GM03348 (cell line): ENCODE data around the gene METTL2B.
A peak's percentile ranks its signal among the peaks of the same experiment; 100 is the strongest.
"Not testable (repeated sequence)": the region's sequence is repeated elsewhere in the genome, so short reads cannot be mapped to it uniquely, and the experiment has no call there.

Experiments
- DNase-seq: peaks from one replicate; pipeline ENCODE4 v3.0.0; 2012; ENCODE audit warnings: low spot score

The METTL2B gene

DNA sequence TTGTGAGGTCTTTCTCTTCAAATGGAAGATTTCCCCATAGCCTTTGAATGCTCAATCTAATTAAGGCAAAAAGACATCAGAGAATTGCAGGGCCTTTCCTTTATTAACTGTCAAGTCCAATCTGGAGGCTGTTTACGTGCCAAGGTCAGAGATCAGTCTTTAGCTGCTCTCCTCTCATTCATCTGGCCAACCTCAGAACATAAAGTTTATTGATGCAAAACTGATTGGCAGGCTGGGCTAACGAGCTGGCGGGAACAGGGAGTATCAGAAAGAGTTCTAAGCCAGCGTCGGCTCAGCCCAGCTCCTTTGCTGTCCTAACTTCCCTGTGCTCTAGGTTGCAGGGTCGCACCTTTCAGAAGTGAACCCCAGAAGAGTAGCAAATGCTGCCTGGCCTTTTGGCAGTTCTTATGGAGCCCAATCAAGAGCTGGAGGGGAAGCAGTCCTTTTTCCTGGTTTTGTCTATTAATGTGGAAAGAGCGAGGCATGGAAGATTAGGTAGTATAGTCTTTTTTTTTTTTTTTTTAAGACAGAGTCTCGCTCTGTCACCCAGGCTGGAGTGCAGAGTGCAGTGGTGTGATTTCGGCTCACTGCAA is 47.5 kb downstream of the METTL2B start:
- not testable (repeated sequence) for DNase-seq

DNA sequence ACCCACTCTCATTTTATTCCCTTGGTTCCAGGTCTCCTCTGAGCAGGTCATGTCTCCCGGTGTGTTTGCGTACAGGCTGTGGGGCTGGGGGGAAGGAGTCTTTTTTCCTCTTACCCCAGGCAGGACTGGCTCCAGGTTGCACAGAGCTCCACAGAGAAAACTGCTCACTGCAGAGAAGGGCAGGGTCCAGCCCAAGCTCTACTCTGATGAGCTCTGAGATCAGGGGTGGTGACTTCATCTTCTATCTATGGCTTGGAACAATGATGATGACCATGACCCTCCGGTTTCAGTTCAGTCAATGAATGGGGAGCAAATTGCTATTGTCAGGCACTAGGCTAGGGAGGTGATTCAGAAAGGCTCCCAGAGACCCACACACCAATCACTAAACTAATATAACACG is 49.0 kb downstream of the METTL2B start:
- not testable (repeated sequence) for DNase-seq

DNA sequence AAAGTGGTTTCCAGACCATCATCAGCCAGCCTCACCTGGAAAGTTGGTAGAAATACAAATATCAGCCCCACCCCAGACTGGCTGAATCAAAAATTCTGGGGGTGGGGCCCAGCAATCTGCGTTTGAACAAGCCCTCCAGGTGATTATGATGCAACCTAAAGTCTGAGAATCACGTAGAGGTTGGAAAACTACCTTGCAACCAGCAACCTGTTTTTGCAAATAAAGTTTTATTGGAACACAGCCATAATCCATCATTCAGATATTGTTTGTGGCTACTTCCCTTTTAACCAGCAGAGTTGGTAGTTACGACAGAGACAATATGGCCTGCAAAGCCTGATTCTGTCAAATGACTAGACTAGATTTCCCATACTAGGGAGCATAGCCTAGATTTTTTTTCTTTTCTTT is 49.5 kb downstream of the METTL2B start:
- DNase-seq = not testable (repeated sequence)

DNA sequence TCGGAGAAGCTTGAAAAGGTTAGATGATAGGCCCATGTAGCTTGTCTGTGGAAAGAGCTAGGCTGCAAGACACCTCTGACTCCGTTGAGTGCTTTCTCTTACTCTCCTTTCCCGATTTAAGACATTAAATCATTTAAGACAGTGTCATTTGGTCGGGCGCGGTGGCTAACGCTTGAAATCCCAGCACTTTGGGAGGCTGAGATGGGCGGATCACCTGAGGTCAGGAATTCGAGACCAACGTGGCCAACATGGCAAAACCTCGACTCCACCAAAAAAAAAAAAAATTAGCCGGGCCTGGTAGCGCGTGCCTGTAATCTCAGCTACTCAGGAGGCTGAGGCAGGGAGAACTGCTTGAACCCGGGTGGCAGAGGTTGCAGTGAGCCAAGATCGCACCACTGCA is 52.6 kb downstream of the METTL2B start:
- DNase-seq = not testable (repeated sequence)

DNA sequence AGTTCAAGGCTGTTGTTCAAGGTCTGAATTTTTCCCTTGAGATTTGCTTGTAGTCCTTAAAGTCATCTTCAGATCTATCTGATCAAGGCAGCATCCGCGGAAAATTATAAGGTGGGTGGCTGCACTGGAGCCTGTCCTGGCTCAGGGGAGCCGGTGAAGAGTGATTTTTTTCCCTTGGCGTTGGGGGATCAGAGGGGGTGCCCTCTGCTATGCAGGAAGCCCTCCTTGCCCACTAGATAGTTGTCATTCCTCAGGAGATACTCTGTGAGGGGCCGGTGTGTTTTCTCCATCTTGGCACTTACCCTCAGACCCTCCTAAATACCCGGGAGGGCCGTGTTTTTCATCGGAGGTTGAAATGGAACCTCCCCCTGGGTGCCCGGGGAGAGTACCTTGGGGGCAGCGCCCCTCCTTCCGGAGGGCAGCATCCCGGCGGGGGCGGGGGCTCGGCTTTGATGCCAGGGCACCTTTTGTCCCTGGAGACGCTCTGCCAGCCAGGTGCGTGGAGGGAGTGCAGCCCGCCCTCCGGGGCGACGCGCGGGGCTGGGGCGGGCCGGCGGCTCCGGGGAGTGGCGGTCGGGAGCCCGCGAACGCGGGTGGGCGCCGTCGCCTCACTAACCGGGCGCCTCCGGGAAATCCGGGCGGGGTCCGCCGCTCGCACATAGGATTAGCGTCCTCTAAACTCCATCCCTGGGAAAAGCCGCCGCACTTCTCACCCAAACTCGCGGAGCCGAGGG is 53.7 kb downstream of the METTL2B start:
- peak; percentile 44 for DNase-seq

DNA sequence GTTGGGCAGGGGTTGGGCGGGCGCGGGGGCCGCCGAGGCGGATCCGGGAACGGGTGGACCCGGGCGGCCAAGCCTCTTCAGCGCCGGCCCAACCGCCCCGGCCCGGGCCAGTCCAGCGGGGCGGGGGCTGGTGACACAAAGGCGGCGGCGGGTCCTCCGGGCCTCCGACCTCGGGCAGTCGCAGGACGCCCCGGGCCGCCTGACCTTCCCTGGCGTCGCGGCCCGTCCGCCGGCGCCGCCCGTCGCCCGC is 54.2 kb downstream of the METTL2B start:
- DNase-seq = no peak

DNA sequence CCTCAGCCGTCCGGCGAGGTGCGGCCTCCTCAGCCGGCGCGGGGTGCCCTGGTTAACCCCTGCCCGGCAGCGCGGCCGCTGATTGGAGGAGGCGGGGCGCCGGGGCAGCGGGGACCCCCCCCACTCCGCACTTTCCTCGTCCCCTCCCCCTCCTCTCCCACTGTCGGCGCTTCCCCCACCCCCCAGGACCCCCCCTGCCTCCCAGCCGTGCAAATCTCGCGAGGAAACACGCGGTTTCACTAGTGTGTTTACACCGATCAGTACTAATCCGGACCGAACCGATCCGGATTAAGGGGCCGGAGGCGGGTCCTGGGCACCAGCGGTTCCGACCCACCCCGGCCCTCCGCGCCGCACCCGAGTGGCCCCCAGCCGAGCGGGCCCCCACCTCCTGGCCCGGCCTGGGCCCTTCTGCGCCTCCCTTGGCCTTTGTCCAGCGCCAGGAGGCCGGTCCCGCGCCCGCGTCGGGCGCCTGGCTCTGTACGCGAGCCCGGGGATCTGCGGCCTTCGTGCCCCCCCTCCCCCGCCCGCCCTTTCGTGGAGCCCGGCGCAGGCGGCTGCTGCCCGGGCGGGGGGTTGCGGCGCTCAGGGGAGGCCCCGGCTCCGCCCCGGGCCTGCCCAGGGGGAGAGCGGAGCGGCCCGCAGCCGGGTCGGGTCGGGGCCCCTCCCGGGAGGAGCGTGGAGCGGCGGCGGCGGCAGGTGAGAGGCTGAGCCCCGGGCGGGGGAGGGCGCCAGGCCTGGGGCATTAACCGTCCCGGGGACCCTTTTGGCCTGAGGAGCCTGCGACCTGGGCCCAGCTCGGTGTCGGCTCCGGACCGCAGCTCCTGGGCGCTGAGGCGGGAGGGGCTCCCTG is 54.8 kb downstream of the METTL2B start:
- DNase-seq = peak; percentile 87

DNA sequence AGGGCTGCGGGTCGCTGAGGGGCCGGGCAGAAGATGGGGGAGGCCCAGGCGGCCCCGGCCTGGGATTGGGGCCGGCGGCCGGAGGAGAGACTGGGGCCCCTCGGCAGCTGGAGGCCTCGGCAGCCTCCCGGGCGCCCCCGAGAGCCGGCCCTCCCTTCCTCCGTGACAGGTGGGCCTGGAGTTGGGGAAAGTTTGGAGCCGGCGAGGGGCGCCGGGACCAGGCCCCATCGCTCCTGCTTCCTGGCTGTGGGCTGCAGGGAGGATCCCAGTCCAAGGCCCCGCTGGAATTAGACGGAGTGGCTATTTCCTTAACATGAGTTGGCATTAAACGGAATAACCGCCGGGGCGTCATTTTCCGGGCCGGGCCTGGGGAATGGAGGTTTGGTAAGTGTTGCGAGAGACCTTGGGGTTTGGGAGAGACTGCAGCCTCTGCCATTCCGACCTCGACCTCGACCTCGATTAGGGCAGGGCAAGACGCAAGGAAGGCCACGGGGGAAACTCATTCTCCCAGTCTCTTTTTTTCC is 55.5 kb downstream of the METTL2B start:
- DNase-seq = peak; percentile 18

DNA sequence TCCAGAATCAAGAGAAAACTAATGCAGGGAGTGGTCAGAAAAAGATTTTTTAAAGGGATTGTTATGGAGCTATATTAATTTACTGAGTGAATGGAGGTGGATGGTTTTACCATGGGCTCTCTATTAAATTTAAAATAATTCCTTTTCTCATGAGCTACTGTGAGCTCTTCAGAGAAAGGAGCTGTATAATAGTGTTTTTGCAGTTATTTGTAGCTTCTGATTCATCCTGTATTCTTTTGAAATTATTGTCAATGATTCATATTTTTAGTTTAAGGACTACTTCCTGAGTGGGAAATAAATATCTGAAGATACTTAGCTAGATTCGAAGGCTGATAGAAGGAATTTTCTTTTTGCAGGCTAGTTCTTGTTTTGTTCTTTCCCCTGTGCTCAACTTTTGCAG is 56.4 kb downstream of the METTL2B start:
- peak; percentile 12 for DNase-seq

DNA sequence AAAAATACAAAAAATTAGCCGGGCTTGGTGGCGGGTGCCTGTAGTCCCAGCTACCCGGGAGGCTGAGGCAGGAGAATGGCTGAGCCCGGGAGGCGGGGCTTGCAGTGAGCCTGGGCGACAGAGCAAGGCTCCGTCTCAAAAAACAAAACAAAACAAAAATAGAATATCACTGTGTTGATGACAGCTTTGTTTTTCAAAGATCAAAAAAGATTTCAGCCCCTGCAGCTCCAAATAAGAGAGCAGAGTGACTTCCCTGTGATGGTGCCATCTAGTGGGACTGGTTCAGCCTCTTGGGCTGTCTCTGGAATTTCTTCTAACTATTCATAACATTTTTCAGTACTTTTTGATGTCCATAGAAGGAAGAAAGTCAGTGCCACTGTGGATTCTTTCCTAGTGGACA is 60.9 kb downstream of the METTL2B start:
- not testable (repeated sequence) for DNase-seq

DNA sequence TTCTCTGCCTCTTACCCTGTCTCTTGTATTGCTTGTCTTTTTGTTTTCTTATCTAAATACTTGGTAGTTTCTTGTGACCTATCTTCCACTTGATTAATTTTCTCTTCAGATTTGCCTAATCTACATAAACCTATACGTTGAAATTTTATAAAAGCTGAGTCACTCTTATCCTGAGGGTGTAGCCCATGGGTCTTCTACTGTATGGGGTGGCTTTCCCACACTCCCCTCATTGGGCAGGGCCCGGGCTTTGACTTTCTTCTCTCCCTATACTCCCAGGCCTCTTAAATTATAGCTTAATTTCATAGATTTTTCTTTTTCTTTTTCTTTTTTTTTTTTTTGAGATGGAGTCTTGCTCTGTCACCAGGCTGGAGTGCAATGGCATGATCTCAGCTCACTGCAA is 66.0 kb downstream of the METTL2B start:
- DNase-seq = not testable (repeated sequence)

DNA sequence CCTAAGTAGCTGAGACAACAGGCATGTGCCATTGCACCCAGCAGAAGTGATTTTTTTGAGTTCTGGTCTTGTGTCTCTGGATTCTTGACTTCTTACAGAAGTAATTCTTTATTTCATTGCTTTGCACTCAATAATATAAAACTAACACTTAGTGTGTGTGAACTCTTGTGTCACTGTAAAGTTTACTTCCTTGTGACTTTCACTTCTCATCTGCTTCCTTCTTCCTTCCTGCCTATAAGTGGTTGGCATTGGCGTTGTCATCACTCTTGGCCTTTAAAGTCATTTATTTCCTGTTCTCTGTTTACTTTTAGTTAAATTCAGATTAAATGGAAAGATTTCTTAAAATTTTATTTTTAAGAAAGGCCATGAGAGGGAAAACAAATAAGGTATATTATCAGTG is 66.8 kb downstream of the METTL2B start:
- not testable (repeated sequence) for DNase-seq

DNA sequence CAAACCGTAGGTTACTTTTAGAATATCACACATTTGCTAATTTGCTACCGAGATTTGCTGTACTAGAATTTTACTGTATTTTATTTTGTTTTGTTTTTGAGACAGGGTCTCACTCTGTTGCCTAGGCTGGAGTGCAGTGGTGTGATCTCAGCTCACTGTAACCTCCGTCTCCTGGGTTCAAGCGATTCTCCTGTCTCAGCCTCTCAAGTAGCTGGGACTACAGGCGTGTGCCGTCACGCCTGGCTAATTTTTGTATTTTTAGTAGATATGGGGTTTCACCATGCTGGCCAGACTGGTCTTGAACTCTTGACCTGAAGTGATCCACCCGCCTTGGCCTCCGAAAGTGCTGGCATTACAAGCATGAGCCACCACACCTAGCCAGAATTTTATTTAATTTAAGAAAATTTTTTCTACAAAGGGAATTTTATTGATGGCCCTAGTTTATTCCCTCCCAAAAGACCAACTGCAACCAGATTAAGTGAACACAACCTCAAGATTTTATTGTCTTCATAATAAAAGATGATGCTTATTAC is 69.8 kb downstream of the METTL2B start:
- DNase-seq = not testable (repeated sequence)

DNA sequence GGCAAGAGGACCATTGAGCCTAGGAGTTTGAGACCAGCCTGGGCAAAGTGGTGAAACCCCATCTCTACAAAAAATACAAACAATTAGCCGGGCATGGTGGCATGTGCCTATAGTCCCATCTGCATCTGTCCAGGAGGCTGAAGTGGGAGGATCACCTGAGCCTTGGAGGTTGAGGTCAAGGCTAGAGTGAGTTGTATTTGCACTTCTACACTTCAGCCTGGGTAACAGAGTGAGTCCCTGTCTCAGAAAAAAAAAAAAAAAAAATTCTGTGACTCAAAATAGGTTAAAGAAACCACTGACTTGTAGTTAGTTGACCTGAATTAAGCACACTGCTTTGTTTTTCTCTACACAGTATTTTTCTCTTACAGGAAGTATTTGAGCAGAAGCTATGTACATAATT is 74.4 kb downstream of the METTL2B start:
- DNase-seq = no peak

DNA sequence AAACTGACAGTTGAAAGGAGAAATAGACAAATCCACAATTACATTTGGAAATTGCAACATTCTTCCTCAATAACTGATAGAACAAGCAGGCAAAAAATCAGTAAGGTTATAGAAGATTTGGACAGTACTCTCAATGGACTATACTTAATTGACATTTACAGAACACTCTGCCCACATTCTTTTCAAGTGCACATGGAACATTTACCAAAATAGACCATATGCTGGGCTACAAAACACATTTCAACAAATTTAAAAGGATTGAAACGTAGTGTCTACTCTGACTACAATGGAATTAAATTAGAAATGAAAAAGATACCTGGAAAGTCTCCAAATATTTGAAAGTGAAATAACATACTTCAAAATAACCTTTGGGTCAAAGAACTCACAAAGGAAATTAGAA is 77.8 kb downstream of the METTL2B start:
- DNase-seq = not testable (repeated sequence)
